Glutamatergic neuron (in vitro differentiated cells): ENCODE data around the gene FAM167B. TPM values are rescaled to one million over a fixed set of nuclear protein-coding genes. Genes with fewer than 3 reads are reported as not detected.
"Not testable (repeated sequence)": the region's sequence is repeated elsewhere in the genome, so short reads cannot be mapped to it uniquely, and the experiment has no call there.

Experiments
- DNase-seq: peaks from one replicate; pipeline ENCODE4 v3.0.0; 2022
- H3K27ac Mint-ChIP-seq: one replicate; pipeline ENCODE4 v1.8.0; 2020; ENCODE audit warnings: mild to moderate bottlenecking, mixed read lengths, inconsistent platforms; ENCODE audit not compliant: unreplicated experiment
- H3K27me3 Mint-ChIP-seq: one replicate; pipeline ENCODE4 v1.8.0; 2020; ENCODE audit warnings: mild to moderate bottlenecking, moderate library complexity, mixed read lengths, inconsistent platforms; ENCODE audit not compliant: unreplicated experiment
- H3K36me3 Mint-ChIP-seq: one replicate; pipeline ENCODE4 v1.8.0; 2020; ENCODE audit warnings: mild to moderate bottlenecking, mixed read lengths, inconsistent platforms; ENCODE audit not compliant: unreplicated experiment
- H3K4me1 Mint-ChIP-seq: one replicate; pipeline ENCODE4 v1.8.0; 2020; ENCODE audit warnings: mild to moderate bottlenecking, low read depth, mixed read lengths, inconsistent platforms; ENCODE audit not compliant: unreplicated experiment
- H3K4me3 Mint-ChIP-seq: one replicate; pipeline ENCODE4 v1.8.0; 2020; ENCODE audit warnings: mild to moderate bottlenecking, mixed read lengths, inconsistent platforms; ENCODE audit not compliant: unreplicated experiment
- H3K9me3 Mint-ChIP-seq: one replicate; pipeline ENCODE4 v1.8.0; 2020; ENCODE audit warnings: mild to moderate bottlenecking, moderate library complexity, mixed read lengths, inconsistent platforms; ENCODE audit not compliant: unreplicated experiment
- total RNA-seq: library from RNA; stranded (reverse); fragmentation: NEBNext Ultra II Directional; extraction: Animal tissue kit (Norgen Biotek cat#: 25700); gene quantifications from one replicate; pipeline ENCODE4 v1.2.1, GENCODE V29; 2021; ENCODE audit not compliant: unreplicated experiment
- TF ChIP-seq, protein P1 (sequence below): fragments of 200-600 bp; sonication (generic); IDR thresholded peaks from one replicate; pipeline ENCODE4 v1.5.0; 2021; ENCODE audit not compliant: partially characterized antibody, unreplicated experiment

Gene FAM167B
- total RNA-seq, 1 donor from 2014 or later: 2.5 TPM

DNA sequence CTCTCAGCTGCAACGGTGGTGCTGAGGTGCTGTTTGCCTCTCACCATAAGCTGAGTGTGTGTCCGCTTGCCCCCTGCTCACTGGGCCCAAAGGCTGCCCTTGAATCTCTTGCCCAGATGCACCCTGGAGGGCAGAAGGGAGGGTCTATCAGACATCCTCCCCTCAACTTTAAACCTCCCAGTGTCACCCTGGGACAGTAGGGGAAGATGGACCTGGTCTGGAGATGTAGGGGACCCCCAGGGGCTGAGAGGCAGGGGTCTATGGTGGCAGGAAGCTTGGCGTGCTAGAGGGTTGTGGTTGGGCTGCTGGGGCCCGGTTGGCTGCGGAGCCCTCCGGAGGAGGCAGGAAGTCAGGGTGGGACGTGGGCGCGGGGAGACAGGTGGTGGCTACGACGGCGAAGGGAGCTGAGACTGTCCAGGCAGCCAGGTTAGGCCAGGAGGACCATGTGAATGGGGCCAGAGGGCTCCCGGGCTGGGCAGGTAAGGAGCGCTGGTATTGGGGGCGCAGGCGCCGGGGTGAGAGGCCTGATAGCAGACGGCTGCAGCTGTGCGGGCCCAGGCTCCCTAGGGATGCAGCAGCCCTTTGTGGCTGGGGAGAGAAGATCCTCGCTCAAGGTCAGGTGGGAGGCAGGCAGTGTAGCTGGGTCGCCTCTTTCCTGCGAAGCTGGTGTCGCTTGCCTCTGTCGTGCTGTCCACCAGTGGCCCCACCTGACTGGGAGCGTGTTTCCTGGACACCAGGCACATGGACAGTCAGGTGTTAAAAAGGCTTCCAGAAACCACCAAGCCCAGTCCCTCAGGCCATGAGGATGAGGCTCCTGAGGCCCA lies 4.1 kb downstream of the FAM167B start, which contains the start of gene LCK:
Gene LCK (plus strand): TSS at position 373 of the 824 bp plus-strand sequence. CDS start 23,065 bp downstream, outside the sequence.
- H3K4me1 Mint-ChIP-seq: peaks cover 27% of the 10 kb centered on the region
- DNase-seq: peak; percentile 26
- TF ChIP-seq, protein P1, sequence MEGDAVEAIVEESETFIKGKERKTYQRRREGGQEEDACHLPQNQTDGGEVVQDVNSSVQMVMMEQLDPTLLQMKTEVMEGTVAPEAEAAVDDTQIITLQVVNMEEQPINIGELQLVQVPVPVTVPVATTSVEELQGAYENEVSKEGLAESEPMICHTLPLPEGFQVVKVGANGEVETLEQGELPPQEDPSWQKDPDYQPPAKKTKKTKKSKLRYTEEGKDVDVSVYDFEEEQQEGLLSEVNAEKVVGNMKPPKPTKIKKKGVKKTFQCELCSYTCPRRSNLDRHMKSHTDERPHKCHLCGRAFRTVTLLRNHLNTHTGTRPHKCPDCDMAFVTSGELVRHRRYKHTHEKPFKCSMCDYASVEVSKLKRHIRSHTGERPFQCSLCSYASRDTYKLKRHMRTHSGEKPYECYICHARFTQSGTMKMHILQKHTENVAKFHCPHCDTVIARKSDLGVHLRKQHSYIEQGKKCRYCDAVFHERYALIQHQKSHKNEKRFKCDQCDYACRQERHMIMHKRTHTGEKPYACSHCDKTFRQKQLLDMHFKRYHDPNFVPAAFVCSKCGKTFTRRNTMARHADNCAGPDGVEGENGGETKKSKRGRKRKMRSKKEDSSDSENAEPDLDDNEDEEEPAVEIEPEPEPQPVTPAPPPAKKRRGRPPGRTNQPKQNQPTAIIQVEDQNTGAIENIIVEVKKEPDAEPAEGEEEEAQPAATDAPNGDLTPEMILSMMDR: no peak
- peaks cover 14% of the 10 kb centered on the region for H3K27me3 Mint-ChIP-seq
- no peak within 1 kb of the TSS for H3K27ac Mint-ChIP-seq
- peak within 1 kb of the TSS; percentile 61 for H3K4me3 Mint-ChIP-seq
- no peaks in the 10 kb centered on the region for H3K36me3 Mint-ChIP-seq
- peaks cover 11% of the 10 kb centered on the region for H3K9me3 Mint-ChIP-seq

DNA sequence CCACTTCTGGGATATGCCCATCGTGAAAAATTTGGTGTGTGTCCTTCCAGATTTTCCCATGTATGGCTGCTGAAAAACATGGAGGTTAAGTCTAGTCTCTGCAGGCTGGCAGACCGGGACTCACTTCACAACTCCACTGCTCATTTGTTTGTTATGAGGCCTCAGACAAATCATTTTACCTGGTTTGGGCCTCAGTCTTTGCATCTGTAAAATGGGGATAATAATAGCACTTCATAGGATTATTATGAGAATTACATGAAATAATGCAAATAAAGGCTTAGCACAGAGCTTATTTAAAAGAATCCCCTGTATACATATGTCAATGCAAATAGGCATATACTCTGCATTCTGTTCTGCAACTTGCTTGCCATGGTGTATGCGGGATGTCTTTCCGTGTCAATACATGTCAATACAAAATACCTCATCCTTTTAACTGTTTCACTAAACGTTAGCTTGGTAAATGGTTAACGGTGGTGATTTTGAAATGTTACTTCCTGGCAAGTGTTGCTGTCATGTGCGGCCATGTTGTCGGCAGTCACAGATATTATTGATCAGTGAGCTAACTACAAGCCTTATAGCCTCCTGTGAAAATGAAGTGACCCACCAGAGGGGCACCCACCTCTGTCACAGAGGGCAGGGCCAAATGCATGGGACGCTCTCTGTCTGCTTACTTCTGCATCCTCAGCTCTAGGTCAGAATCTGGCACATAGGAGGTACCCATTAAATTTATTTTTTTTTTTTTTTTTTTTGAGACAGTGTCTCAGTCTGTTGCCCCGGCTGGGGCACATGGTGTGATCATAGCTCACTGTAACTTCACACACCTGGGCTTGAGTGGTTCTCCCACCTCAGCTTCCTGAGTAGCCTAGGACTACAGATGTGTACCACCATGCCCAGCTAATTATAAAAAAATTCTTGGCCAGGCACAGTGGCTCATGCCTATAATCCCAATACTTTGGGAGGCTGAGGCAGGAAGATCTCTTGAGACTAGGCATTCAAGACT lies 8.3 kb downstream of the FAM167B start:
- no peak for DNase-seq
- Mint-ChIP-seq H3K4me1 (peaks cover 12% of the 10 kb centered on the region), H3K27ac (no peak overlapping the region), H3K9me3 (peaks cover 3% of the 10 kb centered on the region), H3K36me3 (no peaks in the 10 kb centered on the region), H3K4me3 (no peak overlapping the region), H3K27me3 (peaks cover 4% of the 10 kb centered on the region)
- TF ChIP-seq, protein P1: no peak

DNA sequence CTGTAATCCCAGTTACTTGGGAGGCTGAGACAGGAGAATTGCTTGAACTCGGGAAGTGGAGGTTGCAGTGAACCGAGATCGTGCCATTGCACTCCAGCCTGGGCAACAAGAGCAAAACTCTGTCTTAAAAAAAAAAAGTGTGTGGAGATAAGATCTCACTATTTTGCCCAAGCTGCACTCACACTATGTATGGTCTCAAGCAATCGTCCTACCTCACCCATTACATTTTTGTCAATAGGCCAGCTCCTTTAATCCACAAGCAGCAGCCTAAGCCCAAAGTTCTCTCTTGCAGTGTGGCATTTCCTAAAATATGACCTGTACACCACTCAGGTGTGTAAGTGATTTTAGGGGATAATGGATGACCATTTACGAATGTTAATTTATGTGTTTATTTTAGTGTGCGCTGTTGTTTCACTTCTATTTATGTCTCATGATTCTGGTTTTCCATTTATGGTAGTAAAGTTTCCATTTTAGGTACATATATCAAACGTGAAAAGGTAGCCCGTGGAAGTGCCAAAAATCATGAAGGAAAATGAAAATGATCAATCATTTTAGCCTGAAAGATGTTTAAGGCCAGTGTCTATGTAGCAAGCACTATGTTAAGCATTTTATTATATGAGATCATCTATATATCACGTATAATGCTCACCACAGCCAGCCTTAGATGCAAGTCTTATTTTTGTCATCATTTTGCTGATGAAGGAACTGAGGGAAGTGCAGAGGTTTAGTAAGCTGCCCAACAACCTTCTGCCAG lies 9.6 kb downstream of the FAM167B start:
- TF ChIP-seq, protein P1: no peak
- Mint-ChIP-seq H3K36me3 (no peaks in the 10 kb centered on the region), H3K4me3 (no peak overlapping the region), H3K27me3 (peaks cover 5% of the 10 kb centered on the region), H3K27ac (no peak overlapping the region), H3K4me1 (peaks cover 4% of the 10 kb centered on the region), H3K9me3 (no peaks in the 10 kb centered on the region)
- DNase-seq: no peak

DNA sequence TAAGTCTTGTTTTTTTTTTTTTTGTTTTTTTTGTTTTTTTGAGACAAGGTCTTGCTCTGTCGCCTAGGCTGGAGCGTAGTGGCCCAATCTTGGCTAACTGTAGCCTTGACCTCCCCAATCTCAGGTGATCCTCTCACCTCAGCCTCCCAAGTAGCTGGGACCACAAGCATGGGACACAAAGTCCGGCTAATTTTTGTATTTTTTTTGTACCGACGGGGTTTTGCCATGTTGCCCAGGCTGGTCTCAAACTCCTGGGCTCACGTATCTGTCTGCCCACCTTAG lies 10.1 kb downstream of the FAM167B start:
- Mint-ChIP-seq H3K4me3 (no peak overlapping the region), H3K4me1 (no peaks in the 10 kb centered on the region), H3K36me3 (no peaks in the 10 kb centered on the region), H3K27ac (no peak overlapping the region), H3K27me3 (peaks cover 1% of the 10 kb centered on the region), H3K9me3 (no peaks in the 10 kb centered on the region)
- DNase-seq: no peak
- TF ChIP-seq, protein P1: no peak

DNA sequence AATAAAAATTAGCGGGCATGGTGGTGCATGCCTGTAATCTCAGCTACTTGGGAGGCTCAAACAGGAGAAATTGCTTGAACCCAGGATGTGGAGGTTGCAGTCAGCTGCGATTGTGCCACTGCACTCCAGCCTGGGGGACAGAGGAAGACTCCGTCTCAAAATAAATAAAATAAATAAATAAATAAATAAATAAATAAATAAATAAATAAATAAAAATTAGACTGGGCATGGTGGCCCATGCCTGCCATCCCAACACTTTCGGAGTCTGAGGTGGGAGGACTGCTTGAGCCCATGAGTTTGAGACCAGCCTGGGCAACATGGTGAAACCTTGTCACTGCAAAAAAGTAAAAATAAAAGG lies 16.2 kb downstream of the FAM167B start:
- H3K4me1 Mint-ChIP-seq, H3K9me3 Mint-ChIP-seq, DNase-seq, H3K27me3 Mint-ChIP-seq, H3K27ac Mint-ChIP-seq, H3K4me3 Mint-ChIP-seq, H3K36me3 Mint-ChIP-seq: not testable (repeated sequence)
